ENCODE results near the gene CCM2. TPM values are rescaled to one million over a fixed set of nuclear protein-coding genes. Genes with fewer than 3 reads are reported as not detected.

CCM2 gene
- total RNA-seq, 3 donors from 2014 or later, result 32.3 to 45.3 (median 35.4) TPM

DNA sequence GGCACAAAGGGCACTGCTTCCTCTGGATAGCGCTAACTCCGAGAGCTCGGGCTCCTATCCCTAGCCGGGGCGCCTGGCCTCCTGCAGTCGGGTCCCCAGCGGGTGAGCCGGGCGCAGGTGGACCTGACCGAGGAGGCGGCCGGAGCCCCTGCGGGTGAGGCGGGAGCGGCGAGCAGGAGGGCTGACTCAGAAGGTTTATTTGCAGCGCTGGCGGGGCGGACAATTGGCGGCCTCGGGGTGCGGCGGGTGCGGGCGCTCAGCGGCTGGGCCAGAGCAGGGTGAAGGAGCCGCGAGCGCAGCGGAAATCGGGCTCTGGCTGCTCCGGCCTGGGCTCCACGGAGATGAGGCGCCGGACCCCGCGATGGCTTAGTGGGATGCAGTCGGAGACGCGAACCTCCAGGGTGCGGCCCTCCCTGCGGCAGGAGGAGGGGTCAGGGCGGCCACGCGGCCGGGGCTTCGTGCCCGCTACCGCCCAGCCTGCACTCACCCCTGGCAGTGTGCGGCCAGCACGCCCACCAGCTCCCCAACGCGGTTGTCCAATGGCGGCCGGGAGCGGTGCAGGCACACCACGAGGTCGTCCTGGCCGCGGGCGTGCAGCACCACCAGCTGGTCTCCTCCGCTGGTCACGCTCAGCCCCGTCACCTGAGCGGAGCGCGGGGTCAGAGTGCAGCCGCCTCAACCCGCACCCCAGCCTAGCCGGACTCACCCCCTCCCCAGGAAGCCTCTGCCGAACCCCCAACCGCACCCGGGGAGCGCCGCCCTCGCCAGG is 37.3 kb upstream of the CCM2 start:
- Histone ChIP-seq H3K4me1 (no peaks in the 10 kb centered on the region), H3K4me3 (peak overlapping the region; percentile 39 to 65 (median 43)), H3K27me3 (peaks cover 0 to 7% of the 10 kb centered on the region in 2 donors), H3K36me3 (no peaks in the 10 kb centered on the region), H3K9me3 (no peaks in the 10 kb centered on the region), H3K27ac (no peak overlapping the region)
- no peak for DNase-seq (ENCODE audit: low spot score in 2 of 2)
- intact Hi-C loops (cut with DNase I; ENCODE audit: low total_unique reads), result no loop called here
- no peak for TF ChIP-seq POLR2A (IDR thresholded peaks at IDR 0.05)
- TF ChIP-seq POLR2AphosphoS5 (IDR thresholded peaks at IDR 0.05), result no peak
- TF ChIP-seq, protein P1, sequence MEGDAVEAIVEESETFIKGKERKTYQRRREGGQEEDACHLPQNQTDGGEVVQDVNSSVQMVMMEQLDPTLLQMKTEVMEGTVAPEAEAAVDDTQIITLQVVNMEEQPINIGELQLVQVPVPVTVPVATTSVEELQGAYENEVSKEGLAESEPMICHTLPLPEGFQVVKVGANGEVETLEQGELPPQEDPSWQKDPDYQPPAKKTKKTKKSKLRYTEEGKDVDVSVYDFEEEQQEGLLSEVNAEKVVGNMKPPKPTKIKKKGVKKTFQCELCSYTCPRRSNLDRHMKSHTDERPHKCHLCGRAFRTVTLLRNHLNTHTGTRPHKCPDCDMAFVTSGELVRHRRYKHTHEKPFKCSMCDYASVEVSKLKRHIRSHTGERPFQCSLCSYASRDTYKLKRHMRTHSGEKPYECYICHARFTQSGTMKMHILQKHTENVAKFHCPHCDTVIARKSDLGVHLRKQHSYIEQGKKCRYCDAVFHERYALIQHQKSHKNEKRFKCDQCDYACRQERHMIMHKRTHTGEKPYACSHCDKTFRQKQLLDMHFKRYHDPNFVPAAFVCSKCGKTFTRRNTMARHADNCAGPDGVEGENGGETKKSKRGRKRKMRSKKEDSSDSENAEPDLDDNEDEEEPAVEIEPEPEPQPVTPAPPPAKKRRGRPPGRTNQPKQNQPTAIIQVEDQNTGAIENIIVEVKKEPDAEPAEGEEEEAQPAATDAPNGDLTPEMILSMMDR (IDR thresholded peaks at IDR 0.05), result no peak

DNA sequence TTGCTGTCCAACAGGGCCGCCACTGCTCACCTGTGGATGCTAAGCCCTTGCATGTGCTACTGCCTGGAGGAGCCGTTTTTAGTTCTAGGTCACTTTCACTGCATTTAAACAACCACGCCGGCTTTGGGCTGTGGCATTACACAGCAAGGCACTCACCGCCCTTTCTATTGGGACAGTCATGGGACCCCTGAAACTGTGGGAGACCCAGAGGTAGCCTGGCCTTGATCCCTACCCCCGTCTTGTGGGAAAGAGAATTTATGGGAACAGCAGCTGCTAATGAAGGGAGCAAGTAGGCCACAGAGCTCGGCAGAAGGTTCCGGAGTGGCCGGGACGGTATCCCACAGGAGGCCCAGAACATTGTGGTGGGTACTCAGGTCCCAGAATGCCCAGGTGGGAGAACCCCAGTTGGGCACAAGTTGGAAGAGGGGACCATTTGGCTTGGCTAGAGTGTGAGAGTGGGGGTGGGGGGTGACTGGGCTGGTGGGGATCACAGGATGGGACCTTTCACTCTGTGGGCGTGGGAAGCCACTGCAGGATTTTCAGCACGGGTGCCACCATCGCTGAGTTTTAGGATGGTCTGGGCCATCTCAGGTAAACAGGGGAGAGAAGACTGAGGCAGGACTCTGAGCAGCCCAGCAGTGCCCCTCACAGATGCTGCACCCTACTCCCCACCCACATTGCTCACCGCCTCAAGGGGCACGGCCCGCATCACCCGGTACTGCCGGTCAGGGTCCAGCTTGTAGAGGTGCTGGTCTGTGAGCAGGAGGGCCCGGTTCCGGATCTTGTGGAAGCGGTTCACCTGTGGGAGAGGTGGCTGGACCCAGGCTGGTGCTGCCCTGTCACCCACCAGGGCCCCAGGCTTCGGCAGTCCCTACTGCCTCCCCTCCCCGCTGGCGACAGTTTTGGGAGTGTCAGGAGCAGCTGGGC is 36.4 kb upstream of the CCM2 start:
- no peak overlapping the region for H3K27ac ChIP-seq
- peaks cover 0 to 7% of the 10 kb centered on the region in 2 donors for H3K27me3 ChIP-seq
- no peaks in the 10 kb centered on the region for H3K36me3 ChIP-seq
- H3K4me1 ChIP-seq, result no peaks in the 10 kb centered on the region
- peak overlapping the region in 2 of 3 donors; percentile 43 to 65 for H3K4me3 ChIP-seq
- TF ChIP-seq, protein P1 (IDR thresholded peaks at IDR 0.05), result no peak
- TF ChIP-seq POLR2A (IDR thresholded peaks at IDR 0.05) (no peak), POLR2AphosphoS5 (IDR thresholded peaks at IDR 0.05) (no peak)
- intact Hi-C loops (cut with DNase I; ENCODE audit: low total_unique reads), result no loop called here
- no peaks in the 10 kb centered on the region for H3K9me3 ChIP-seq
- DNase-seq (ENCODE audit: low spot score in 2 of 2), result no peak

- DNase-seq (ENCODE audit: low spot score in 2 of 2), result no peak
Measured at GRCh38 chr7:44964384-44964830, 35.6 kb upstream of the CCM2 start.

DNA sequence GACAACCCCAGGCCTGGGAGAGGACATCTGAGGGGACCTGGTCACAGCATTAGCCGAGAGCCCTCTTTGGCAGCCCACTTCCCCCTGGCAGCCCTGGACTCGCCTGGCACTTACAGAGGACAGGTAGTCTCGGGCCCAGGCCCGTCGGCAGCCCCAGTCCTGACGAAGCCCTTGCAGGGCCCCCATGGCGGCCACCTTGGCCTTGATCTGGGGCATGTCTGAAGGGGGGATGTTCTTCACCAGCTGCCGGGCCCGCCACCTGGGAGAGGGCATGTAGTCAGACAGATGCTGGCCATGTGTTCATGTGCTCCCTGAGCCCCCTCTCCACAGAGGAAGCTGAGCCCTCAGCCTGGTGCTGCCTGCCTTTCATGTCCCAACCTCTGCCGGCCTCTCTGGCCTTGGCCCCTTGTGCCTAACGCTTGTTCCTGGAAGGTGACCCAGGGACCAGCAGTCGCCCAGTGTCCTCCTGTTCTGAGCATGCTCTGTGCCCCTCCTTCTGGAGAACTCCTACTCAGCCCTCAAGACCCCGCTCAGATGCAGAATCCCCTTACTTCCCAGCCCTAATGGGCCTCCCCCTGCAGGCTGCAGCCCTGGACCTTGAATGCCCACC is 35.1 kb upstream of the CCM2 start:
- no peak overlapping the region for H3K27ac ChIP-seq
- H3K9me3 ChIP-seq, result no peaks in the 10 kb centered on the region
- no peak overlapping the region for H3K4me3 ChIP-seq
- H3K4me1 ChIP-seq, result no peaks in the 10 kb centered on the region
- DNase-seq (ENCODE audit: low spot score in 2 of 2), result peak in 1 of 2 donors; percentile 43
- peaks cover 0 to 7% of the 10 kb centered on the region in 2 donors for H3K27me3 ChIP-seq
- intact Hi-C loops (cut with DNase I; ENCODE audit: low total_unique reads), result no loop called here
- TF ChIP-seq POLR2A (IDR thresholded peaks at IDR 0.05), result no peak
- TF ChIP-seq POLR2AphosphoS5 (IDR thresholded peaks at IDR 0.05), result no peak
- TF ChIP-seq, protein P1 (IDR thresholded peaks at IDR 0.05), result no peak
- H3K36me3 ChIP-seq, result no peaks in the 10 kb centered on the region

More at GRCh38 chr7:44964384-44964830, 35.6 kb upstream of the CCM2 start:
- Histone ChIP-seq H3K27ac (no peak overlapping the region), H3K4me1 (no peaks in the 10 kb centered on the region), H3K27me3 (peaks cover 0 to 7% of the 10 kb centered on the region in 2 donors), H3K9me3 (no peaks in the 10 kb centered on the region), H3K4me3 (no peak overlapping the region), H3K36me3 (no peaks in the 10 kb centered on the region)
- TF ChIP-seq, protein P1 (IDR thresholded peaks at IDR 0.05), result no peak
- no peak for TF ChIP-seq POLR2AphosphoS5 (IDR thresholded peaks at IDR 0.05)
- TF ChIP-seq POLR2A (IDR thresholded peaks at IDR 0.05), result no peak
- intact Hi-C loops (cut with DNase I; ENCODE audit: low total_unique reads), result no loop called here
